ENCODE data around the gene GHITM.
A peak's percentile ranks its signal among the peaks of the same experiment; 100 is the strongest.
"Not testable (repeated sequence)": the region's sequence is repeated elsewhere in the genome, so short reads cannot be mapped to it uniquely, and the experiment has no call there.

GHITM gene, protein sequence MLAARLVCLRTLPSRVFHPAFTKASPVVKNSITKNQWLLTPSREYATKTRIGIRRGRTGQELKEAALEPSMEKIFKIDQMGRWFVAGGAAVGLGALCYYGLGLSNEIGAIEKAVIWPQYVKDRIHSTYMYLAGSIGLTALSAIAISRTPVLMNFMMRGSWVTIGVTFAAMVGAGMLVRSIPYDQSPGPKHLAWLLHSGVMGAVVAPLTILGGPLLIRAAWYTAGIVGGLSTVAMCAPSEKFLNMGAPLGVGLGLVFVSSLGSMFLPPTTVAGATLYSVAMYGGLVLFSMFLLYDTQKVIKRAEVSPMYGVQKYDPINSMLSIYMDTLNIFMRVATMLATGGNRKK

DNA sequence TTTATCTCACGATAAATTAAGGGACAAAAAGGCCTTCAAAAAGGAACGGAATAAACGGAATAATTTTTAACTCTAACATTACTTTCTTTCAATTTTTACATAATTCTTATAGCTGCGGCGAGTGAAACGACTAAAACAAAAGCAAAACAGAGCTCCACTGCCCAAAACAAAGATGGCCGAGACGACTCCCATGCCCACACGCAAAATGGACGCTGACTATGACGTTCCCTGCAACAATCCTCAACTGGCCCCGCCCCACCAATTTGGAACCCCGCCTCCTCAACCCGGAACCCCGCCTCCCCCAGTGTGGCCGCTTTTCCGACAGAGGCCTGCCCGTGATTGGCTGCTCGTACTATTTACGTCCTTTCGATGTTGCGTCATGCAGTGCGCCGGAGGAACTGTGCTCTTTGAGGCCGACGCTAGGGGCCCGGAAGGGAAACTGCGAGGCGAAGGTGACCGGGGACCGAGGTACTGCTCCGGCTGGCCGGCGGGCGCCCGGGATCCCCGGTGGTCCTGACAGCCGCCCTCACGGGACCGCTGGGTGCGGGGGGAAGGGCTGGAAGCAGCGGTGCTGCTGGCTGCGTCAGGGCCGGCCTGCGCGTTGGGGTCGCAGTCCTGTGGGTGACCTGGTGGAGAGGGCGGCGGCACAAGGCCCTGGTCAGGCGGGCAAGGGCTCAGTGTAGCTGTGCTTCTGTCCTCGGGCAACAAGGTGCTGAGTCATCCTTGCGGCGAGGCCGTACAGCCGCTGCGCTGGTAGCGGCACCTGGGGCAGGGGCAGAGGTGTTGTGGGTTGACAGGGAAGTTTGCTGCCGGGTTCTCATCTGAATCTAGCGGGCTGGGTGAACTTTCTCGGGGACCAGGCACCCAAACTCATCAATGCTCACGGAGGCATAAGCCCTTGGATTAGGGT, at the start of gene GHITM:
Gene GHITM (plus strand): TSS at position 384 of the 910 bp plus-strand sequence. CDS start 1,992 bp downstream, outside the sequence.
- peak; percentile 98 for DNase-seq

DNA sequence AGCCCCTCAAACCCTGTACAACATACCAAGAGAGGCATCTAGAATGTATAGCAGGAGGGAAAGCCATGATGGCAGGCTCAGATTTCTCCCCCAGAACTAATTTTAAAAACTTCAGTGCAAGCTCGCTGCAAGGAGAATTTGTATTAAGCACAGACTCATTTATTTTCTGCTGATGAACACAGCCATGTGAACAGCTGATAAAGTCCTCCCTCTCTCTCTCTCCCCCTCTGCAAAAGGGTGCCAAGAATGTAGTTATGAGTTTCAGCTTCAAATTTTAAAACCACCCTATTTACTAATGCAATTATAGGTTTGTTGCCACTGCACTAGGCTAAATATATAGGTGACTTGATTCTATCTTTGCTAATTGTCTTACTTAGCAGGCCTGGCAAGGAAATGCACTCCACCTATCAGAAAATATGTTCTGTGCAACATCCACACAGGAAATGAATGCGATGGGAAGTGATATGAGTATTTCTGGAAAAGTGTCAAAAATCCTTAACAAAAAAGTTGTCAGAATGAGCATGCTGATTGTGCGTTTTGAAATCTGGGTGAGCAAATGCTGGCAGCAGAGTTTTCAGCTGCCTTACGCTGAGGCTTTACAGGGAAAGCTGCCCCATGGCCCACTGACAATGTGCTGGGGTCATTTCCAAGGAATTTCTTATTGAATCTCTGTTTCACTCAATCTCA, 43.4 kb upstream of the GHITM start:
- DNase-seq = no peak

DNA sequence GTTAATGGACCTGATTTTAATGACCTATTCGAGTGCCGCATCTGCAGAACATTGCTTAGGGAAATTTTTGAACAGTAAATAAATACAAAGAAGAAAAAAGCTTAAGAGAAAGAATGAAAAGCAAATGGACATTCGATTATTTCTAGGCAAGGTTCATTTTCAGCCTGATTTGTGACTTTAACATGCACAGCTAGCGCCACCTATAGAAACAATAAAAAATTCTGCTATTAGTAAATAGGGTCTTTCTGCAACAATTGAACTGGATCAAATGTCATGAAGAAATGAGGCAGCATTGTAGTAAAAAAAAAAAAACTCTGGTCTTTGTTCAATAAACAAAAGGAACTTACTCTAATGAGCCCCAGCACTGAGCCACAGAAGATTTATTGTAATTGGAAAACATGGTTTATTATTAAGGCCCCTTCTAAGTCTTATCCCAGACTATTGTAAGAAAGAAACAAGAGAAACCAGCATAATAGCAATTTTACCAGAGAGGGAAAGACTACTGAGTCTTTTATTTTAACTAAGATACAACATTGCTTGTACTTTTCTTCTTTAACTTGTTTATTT, 41.4 kb upstream of the GHITM start:
- no peak for DNase-seq

DNA sequence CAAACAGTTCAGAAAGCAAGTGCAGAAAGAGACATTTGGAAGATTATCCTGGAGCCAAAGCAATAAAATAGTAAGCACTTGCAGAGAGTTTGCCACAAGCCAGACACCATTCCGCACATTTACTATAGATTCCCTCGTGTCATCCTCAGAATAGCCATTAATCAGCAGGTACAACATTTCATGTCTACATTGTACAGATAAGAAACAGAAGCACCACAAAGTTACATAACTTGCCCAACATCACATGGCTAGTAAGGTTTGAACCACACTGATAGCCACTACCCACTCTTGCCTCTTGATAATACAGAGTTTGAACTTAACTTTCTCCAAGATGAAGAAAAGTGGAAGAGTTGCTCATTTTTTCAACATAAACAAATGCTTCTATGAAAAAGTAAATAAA, 40.6 kb upstream of the GHITM start:
- DNase-seq = no peak

DNA sequence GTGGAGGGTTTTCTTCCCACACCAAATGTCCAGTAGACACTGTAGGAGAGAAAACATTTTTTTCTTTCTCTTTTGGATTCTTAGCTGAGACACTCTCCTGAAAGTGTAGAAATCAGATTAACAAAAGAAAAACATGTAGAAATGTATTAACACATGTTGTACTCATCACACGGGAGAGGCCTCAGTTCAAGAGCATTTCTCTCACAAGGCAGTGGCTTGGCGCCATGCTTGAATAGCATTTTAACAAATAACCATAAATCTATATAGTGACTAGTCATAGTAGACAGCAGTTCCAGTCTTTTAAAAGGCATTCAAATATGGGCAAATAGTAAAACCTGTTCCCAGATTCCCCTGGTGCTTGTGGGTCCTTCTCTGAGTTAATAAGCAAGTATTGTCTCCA, 38.3 kb upstream of the GHITM start:
- no peak for DNase-seq

DNA sequence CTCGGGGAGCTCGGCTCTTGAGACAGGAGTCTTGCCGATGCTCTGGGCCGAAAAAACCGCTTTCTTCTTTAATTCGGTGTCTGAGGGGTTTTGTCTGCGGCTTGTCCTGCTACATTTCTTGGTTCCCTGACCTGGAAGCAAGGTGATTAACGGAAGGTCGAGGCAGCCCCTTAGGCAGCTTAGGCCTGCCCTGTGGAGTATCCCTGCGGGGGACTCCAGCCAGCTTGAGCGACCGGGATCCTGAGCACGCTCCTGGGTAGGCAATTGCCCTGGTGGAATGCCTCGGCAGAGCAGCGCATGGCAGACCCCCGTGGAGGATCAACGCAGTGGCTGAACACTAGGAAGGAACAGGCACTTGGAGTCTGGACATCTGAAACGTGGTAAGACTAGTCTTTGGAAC, 30.5 kb upstream of the GHITM start:
- no peak for DNase-seq

DNA sequence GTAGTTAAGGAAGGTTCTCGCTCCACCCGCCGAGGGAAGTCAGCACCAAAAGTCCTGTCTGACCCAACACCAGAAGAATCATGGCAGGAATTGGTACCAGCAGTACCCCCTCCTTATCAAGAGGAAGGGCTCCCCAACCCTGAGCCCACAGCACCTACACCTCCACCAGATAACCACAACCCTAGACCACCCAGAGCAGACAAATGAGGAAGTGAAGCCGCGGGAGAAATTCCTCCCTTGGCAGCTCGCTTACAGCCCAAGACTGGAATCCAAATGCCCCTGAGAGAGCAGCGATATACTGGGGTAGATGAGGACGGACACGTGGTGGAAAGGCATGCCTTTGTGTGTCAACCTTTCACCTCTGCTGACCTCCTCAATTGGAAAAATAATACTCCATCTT, 29.5 kb upstream of the GHITM start:
- not testable (repeated sequence) for DNase-seq

DNA sequence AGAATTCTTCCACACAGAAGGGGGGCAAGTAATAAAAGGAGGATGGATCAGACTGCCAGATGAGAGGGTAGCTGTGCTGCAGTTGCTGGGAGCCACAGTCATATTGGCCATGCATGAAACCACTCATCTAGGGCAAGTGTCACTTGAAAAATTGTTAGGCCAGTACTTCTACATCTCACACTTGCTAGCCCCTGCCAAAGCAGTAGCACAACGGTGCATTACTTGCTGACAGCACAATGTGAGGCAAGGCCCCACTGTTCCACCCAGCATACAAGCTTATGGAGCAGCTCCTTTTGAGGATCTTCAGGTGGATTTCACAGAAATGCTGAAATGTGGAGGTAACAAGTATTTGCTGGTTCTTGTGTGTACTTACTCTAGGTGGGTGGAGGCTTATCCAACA, 25.8 kb upstream of the GHITM start:
- not testable (repeated sequence) for DNase-seq

DNA sequence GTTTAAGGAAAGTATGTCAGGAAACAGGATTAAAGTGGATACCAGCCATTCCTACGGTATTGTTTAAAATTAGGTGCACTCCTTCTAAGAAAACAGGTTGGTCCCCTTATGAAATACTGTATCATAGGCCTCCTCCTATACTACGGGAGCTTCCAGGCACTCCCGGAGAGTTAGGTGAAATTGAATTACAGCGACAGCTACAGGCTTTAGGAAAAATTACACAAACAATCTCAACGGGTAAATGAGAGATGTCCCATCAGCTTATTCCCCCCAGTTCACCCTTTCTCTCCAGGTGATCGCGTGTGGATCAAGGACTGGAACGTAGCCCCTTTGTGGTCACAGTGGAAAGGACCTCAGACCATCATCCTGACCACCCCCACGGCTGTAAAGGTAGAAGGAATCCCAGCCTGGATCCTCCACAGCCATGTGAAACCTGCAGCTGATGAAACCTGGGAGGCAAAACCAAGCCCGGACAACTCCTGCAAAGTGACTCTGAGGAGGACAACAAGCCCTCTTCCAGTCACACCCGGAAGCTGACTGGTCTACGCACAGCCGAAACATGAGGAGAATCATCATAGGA, 25.1 kb upstream of the GHITM start:
- DNase-seq = no peak

DNA sequence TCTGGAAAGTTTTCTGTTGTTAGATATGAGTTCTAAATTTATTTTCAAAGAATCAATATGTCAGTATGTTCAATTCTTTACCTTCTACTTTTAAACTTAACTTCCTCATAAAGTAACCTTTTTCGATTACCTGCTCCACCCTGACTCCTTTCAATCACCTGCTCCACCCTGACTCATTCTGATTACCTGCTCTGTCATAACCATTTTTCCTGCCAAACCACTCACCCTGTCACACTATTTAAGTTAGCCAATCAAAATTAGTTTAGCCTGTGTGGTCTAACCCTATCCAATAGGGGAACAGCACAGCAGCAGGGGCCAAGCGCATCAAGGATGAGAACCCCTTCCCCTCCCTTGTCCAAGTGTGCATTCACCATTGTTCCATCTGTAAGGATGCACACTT, 22.1 kb upstream of the GHITM start:
- DNase-seq = not testable (repeated sequence)

DNA sequence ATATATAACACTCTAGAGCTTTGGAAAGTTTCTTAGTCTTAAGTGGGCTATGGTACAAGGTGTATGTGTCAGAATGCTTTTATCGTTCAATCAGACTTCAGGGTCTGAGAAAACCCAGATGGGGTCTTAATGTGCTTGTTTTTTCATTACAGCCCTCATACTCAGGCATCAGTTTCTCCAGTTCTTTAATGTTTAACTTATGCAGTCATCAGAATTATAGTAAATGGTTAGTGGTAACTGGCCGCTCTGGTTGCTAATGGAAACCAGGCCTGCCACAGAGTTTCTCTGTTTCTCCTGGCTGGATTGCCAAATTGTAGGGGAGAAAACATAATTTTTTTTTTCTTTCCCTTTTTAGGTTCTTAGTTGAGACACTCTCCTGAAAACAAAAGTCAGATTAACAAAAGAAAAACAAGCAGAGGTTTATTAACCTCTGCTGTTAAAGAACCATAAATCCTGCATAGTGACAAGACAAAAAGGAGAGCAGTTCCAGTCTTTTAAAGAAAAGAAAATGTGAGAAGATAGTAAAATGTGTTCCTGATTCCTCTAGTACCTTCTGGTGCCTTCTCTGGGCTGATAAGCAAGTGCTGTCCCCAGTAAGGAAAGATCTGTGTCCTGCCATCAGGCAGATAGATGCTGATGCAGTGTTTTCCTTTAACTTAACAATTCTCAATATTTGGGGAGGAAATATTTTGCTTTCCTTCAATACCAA, 21.5 kb upstream of the GHITM start:
- no peak for DNase-seq

DNA sequence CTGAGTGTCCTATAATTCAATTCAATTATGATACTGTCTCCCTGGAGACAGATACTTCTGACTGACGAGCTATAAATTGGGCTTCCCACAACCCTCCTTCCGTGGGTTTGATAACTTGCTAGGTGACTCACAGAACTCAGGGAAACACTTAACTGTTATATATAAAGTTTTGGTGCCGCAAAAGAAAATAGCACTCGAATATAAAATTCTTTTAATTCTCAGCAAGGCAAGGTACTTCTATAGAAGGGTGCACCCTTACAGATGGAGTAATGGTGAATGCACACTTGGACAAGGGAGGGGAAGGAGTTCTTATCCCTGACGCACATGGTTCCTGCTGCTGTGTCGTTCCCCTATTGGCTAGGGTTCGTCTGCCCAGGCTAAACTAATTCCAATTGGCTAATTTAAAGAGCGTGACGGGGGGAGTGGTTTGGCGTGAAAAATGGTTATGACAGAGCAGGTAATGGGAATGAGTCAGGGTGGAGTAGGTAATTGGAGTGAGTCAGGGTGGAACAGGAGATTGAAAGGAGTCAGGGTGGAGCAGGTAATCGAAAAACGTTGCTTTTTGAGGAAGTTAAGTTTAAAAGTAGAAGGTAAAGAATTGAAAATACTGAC, 20.8 kb upstream of the GHITM start:
- DNase-seq = no peak

DNA sequence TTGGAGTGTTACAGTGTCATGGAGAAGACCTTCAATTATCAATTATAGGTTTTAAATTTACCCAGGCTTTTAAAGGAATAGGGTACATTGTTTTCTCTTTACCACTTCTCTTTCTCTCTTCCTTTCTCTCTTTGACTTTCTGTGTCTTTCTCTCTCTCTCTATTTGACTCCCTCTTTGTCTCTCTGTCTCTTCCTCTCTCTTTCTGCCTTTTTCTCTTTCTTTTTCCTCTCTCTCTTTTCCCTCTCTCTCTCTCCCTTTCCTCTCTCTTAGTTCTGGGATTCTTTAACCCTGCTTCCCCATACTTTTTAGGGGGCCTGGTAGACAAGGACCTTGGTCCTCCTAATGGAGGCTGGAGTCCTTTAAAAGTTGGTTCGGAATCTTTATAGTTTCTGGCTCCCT, 15.9 kb upstream of the GHITM start:
- no peak for DNase-seq

DNA sequence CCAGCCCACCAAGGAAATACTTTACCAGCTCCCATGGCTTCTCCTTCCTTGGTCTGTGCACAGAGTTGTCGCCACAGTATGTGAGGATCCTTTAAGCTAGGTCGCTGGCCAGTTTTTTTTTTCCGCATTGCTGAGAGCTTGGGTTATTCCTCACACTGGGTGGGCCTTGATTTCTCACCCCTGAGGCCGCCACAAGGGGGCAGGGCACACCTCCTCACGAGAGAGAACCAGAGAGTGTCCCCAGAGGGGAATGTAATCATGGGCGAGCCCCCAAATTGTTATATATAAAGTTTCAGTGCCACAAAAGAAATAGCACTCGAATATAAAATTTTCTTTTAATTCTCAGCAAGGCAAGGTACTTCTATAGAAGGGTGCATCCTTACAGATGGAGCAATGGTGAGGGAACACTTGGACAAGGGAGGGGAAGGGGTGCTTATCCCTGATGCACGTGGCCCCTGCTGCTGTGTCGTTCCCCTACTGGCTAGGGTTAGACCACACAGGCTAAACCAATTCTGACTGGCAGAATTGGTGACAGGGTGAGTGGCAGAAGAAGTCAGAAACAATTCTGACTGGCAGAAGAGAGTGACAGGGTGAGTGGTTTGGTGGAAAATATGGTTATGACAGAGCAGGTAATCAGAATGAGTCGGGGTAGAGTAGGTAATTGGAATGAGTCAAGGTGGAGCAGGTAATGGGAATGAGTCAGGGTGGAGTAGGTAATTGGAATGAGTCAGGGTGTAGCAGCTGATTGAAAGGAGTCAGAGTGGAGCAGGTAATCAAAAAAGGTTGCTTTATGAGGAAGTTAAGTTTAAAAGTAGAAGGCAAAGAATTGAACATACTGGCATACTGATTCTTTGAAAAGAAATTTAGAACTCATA, 13.2 kb upstream of the GHITM start:
- DNase-seq = not testable (repeated sequence)

DNA sequence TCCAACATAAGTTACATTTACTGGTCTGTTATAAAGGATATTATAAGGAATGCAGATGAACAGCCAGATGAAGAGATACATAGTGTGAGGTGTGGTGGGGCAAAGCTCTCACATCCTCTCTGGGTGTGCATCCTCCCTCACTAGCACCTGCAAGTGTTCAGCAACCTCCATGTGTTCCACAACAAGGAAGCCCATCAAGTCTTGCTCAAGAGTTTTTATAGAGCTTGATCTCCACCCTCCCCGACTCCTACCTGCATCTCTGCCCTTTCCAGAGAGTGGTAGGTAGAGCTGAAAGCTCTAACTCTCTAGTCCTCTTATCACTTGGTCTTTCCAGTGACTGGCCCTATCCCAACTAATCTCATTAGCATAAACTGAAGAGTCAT, 12.5 kb upstream of the GHITM start:
- DNase-seq = no peak

DNA sequence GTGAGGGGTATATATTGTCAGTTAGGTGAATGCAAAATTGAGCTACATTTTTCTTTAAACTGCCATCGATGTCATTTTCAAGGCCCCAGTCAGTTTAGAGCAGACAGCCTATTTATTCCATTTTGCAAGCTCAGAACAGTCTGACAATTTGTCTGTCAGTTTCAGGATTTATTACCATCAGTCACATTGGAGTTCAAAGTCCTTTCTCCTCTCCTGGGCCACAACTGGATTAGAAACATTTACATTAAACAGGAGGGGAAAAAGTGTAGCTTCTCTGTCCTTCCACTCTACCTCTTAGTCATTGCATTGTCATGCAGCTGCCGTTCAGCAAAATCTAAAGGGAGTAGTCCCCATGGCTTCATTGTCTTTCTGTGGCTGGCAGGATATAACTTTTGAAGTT, 3.5 kb upstream of the GHITM start:
- DNase-seq = no peak

DNA sequence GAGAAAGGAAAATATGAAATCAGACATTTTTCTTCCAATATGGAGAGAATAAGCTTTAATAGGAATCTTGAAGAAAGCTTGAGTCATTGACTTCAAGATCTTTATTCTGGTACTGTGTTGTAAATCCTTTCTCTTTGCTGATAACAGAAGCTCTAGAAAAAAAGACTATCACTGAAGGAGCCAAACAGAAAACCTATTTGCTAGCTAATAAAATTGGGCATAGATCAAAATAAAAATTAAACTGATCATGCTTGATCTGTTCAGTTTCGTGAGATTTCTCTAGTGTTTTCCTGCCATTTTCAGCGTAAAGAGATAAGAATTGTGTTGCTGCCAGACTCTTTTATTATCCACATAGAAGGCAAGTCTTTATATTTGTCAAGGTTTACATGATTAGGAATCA, 1.5 kb upstream of the GHITM start:
- no peak for DNase-seq

DNA sequence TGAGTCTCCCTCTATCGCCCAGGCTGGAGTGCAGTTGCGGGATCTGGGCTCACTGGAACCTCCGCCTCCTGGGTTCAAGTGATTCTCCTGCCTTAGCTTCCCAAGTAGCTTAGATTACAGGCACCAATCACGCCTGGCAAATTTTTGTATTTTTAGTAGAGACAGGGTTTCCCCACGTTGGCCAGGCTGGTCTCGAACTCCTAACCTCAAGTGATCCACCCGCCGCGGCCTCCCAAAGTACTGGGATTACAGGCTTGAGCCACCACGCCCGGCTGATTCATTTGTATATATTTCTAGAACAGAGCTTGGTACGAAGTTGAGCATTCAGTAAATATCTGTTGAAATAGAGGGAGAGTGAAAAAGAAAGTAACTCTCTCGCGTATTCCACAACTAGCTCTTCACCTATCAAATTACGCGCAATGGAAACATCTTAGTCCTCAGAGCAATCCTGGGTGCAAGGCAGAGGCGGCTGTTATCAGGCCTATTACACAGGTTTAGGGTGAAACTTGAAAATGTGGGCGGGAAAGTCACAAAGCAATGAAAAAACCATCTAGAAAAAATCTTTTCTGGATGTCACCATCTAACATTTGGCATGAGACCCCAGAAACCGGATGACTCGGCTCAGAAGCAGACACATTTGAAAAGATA, 707 bp upstream of the GHITM start:
- peak; percentile 64 for DNase-seq

DNA sequence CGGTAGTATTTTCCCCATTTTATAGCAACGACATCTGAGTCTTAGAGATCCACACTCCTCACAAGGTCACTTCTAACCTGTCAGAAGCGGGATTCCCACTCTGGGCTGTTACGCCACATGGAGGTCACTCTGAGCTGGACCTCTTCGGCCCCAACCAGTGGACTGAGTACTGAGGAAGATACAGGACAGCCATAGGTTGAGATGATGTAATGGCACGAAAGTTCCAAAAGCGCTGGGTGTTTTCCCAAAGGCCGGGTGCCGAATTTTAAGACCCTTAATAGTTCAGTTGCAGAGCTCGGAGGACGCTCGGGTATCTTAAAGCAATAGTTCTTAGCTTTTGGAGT, 699 bp downstream of the GHITM start:
- DNase-seq = peak; percentile 3

DNA sequence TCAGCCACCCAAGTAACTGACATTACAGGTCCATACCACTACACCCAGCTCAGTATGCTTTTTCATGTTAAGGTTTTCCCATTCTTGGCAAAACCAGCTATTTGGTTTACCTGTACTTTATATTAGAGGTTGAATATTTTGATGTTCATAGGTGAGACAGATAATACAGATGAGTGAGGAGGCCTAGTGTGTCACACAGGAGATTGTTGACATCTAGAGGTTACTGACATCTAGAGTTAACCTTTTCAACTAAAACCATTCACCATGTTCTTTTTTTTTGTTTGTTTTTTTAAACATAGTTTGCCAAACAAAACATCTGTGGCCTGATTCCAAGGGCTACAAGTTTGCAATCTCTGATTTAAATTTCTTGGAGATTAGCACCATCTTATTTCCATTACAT, 8.0 kb downstream of the GHITM start:
- DNase-seq = no peak

Measured in HCEC 1CT (cell line).